Measurements from ENCODE around the gene ABHD6.

Gene ABHD6

DNA sequence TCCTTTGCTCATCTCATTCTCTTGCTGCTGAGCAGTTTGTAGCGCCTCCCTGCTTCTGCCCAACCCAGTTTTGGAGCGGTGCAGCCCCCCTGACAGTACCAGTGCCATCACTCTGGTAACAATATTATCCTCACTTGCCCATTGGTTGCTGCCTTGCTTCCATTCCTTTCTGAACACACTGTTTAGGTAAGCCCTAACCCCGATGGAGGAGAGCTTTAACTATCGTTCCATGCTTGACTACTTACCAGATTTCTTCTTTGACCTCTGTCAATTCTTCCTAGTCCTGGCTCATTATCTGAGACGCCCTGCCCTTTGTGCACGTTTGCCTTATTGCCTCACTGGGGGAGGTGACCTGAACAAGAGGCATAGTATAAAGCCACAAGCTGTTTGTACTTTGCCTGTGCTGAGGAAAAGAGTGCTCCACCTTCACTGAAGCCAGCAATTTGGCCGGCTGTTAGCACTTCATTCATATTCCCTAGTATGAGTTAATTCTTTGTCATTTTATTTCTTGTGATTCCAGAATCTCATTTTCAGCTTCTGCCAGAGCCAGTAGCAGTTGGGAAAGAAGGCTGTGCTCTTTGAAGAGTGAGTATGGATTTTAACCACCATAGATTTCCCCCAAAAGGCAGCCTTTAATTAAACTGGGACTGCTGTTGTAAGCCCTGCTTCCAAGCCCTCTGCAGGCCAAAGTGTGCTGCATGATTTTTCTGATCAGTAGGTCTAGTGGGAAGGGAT is 11.9 kb downstream of the ABHD6 start:
- TF ChIP-seq, protein P1, sequence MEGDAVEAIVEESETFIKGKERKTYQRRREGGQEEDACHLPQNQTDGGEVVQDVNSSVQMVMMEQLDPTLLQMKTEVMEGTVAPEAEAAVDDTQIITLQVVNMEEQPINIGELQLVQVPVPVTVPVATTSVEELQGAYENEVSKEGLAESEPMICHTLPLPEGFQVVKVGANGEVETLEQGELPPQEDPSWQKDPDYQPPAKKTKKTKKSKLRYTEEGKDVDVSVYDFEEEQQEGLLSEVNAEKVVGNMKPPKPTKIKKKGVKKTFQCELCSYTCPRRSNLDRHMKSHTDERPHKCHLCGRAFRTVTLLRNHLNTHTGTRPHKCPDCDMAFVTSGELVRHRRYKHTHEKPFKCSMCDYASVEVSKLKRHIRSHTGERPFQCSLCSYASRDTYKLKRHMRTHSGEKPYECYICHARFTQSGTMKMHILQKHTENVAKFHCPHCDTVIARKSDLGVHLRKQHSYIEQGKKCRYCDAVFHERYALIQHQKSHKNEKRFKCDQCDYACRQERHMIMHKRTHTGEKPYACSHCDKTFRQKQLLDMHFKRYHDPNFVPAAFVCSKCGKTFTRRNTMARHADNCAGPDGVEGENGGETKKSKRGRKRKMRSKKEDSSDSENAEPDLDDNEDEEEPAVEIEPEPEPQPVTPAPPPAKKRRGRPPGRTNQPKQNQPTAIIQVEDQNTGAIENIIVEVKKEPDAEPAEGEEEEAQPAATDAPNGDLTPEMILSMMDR (IDR thresholded peaks at IDR 0.05; ENCODE audit: insufficient read depth, low read length, poor library complexity, severe bottlenecking): peak; percentile 4
- Histone ChIP-seq H3K27me3 (replicated peaks; ENCODE audit: control insufficient read depth, insufficient read depth, low read length) (no peaks in the 10 kb centered on the region), H3K4me3 (replicated peaks; ENCODE audit: low read depth, low read length) (no peak overlapping the region), H3K36me3 (ENCODE audit: control insufficient read depth, insufficient read depth, low read length) (no peaks in the 10 kb centered on the region; the same call in 1 of the 2 replicates)
- DNase-seq (ENCODE audit: extremely low read depth, insufficient read length): no peak

DNA sequence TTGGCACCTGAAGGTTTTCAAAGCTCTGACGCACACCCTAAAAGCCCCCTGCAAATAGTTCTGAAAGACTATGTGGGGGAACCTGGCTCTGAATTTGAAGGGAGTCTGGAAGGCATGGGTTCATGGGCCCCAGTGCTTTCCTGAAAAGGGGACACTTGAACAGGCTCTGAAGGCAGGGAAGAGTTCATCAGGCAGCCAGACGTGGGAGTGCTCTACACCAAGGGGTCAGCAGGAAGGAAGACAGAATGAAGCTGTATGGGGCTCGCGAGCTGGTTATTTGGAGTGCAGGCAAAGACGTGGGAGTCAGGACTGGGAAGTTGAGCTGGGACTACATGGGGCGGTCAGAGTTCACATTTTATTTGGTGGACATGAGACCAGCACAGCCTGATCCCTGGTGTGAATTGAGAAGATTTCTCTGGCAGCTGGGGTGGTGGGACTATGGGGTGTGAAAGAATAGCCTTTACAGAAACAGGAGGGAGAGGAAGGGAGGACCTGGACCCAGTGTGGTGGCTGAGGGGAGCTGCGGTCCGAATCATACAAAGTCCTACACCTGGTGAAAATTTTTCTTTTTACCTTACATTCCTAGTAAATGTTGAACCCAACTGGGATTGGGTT is 12.6 kb downstream of the ABHD6 start:
- Histone ChIP-seq H3K36me3 (ENCODE audit: control insufficient read depth, insufficient read depth, low read length) (no peaks in the 10 kb centered on the region; the same call in 1 of the 2 replicates), H3K27me3 (replicated peaks; ENCODE audit: control insufficient read depth, insufficient read depth, low read length) (no peaks in the 10 kb centered on the region), H3K4me3 (replicated peaks; ENCODE audit: low read depth, low read length) (no peak overlapping the region)
- DNase-seq (ENCODE audit: extremely low read depth, insufficient read length): no peak
- TF ChIP-seq, protein P1 (IDR thresholded peaks at IDR 0.05; ENCODE audit: insufficient read depth, low read length, poor library complexity, severe bottlenecking): no peak

DNA sequence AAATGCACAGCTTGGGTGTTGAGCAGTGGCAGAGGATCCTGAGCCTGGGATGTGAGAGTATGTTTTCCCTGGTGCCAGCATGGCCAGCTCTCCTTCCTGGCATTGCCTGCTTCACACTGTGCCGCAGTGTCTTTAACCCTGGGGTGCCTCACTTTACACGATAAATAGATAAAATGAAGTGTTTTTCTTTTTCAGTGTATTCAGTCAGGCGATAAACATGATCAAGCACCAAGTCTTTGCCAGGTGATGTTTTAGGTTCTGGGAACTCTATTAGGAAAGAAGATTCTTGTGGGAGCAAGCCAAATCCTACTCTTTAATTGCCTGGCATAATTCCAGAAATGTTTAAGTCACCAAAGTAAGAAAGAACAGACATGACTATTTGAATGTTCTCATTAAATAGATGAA is 14.0 kb downstream of the ABHD6 start:
- Histone ChIP-seq H3K36me3 (ENCODE audit: control insufficient read depth, insufficient read depth, low read length) (no peaks in the 10 kb centered on the region; the same call in 1 of the 2 replicates), H3K4me3 (replicated peaks; ENCODE audit: low read depth, low read length) (no peak overlapping the region), H3K27me3 (replicated peaks; ENCODE audit: control insufficient read depth, insufficient read depth, low read length) (no peaks in the 10 kb centered on the region)
- TF ChIP-seq, protein P1 (IDR thresholded peaks at IDR 0.05; ENCODE audit: insufficient read depth, low read length, poor library complexity, severe bottlenecking): no peak
- no peak for DNase-seq (ENCODE audit: extremely low read depth, insufficient read length)

DNA sequence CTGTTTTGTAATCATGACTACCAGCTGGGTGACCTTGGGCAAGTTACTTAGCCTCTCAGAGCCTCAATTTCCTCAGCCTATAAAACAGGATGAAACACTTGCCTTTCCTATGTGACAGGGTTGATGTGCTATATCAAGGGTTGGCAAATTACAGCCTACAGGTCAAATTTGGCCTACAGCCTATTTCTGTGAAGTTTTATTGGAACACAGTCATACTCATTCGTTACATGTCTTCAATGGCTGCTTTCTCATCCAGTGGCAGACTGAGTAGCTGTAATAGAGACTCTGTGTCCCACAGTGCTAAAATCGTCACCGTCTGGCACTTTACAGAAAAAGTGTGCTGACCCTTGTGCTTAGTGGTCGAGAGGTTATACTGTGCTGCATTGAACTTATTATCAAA is 16.6 kb downstream of the ABHD6 start:
- no peak overlapping the region for H3K4me3 ChIP-seq (replicated peaks; ENCODE audit: low read depth, low read length)
- peaks cover 3% of the 10 kb centered on the region for H3K36me3 ChIP-seq (ENCODE audit: control insufficient read depth, insufficient read depth, low read length)
- no peak for DNase-seq (ENCODE audit: extremely low read depth, insufficient read length)
- no peaks in the 10 kb centered on the region for H3K27me3 ChIP-seq (replicated peaks; ENCODE audit: control insufficient read depth, insufficient read depth, low read length)
- TF ChIP-seq, protein P1 (IDR thresholded peaks at IDR 0.05; ENCODE audit: insufficient read depth, low read length, poor library complexity, severe bottlenecking): no peak

DNA sequence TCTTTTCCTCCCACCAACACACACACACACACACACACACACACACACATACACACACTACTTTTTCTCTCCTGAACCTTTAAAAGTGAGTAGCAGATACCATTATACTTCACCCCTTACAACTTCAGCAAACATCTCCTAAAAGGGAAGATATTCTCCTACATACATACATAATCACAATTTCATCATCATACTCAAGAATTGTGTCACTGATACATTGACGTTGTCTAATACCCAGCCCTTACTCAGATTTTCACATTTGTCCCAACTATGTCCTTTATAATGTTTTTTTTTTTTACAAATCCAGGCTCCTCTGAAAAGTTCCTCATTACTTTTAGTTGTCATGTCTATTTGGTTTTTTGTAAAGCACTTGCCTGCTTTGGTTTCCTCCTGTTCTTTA is 18.5 kb downstream of the ABHD6 start:
- Histone ChIP-seq H3K27me3 (replicated peaks; ENCODE audit: control insufficient read depth, insufficient read depth, low read length) (no peaks in the 10 kb centered on the region), H3K4me3 (replicated peaks; ENCODE audit: low read depth, low read length) (no peak overlapping the region), H3K36me3 (ENCODE audit: control insufficient read depth, insufficient read depth, low read length) (peaks cover 5% of the 10 kb centered on the region)
- TF ChIP-seq, protein P1 (IDR thresholded peaks at IDR 0.05; ENCODE audit: insufficient read depth, low read length, poor library complexity, severe bottlenecking): no peak
- no peak for DNase-seq (ENCODE audit: extremely low read depth, insufficient read length)

Measured in GM06990 (cell line).